HG03571 (cell line): ENCODE data around the gene KRT81.

Experiments used
- ATAC-seq: cut with Tn5 transposase; IDR thresholded peaks from one replicate; pipeline ENCODE4 v1.9.1; 2021; ENCODE audit not compliant: unreplicated experiment

KRT81 gene

DNA sequence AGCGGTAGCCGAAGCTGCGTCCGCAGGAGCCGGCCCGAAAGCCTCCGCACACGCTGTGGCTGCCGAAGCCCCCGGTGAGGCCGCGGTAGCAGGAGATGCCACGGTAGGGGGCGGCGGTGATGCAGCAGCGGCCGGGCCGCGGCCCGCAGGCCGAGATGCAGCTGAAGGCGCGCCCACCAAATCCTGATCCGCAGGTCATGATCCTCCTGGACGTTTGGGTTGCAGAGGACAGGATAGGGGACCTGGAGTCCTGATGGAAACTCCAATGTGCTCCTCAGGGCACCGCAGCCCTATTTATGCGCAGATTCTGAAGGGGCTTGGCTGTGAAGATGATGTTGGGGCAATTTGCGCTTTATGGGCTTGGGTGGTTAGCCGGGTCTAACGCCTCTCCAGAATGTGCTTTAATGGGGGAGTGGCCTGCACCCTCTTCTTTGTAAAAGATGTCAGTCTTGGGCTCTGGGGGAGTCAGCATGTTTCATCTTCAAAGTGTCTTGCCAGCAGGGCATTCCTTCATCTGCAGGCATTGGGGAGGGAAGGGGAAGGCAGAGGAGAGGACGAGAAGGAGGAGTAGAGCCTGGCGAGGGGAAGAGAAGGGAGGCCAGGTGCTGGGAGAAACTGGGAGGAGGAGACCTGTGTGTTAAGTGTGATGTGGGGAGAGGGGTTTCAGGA is at the start of gene KRT81:
Gene KRT81, minus strand, starts transcription at position 268 of the 669 bp plus-strand sequence. Its CDS starts 69 bp downstream, at position 199.
- no peak for ATAC-seq

DNA sequence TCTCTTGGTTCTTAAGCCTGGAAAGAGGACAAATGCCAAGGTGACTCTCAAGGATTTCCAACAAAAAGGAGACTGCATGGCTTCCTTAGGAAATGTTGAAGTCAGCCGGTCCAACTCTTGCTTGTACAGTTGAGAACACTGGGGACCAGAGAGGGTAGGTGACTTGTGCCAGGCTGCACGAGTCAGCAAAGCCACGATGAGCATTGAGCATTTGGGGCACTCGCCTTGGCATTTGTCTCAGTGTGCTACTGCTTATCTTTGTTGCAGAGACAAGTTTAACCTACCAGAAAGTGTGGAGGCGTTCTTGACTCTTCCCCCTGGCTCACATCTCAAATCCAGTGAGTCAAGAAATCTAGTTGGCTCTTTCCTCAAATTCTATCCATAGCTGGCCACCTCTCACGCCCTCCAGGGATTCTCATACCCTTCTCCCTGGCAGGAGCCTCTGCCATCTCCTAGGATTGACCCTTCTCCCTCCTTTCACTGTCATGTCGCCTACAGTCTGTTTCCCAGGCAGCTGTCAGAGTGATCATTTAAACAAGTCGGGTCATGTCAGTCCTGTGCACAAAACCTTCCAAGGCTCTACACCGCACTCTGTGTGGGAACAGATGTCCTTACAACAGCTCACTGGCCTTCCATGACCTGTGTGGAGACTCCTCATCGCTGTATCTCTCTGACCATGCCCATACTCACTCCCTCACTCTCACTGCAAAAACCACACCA is 47.1 kb upstream of the KRT81 start:
- ATAC-seq: no peak

DNA sequence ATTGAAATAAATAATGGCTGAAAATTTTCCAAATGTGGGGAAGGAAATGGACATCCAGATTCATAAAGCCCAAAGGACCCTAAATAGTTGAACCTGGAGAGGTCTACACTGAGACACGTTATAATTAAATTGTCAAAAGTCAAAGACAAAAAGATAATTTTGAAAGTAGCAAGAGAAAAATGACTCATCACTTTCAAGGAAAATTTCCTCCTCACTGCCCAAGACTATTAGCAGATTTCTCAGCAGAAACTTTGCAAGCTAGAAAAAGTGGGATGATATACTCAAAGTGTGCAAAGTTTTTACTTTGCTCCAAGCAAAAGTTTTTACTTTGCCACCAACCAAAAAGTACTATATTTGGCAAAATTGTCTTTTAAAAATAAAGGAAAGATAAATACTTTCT is 45.7 kb upstream of the KRT81 start:
- ATAC-seq: no peak

DNA sequence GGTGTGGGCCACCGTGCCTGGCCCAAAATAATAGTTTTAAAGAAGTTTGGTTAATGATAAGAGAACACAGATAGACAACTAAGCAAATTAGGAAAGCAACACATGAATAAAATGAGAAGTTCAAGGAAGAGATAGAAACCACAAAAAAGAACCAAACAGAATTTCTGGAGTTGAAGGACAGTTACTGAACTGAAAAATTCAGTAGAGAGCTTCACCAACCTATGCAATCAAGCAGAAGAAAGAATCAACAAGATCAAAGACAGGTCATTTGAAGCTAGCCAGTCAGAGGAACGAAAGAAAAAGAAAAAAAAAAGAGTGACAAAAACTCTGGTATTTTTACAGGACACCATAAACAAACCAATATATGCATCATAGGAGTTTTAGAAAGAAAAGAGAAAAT is 45.3 kb upstream of the KRT81 start:
- ATAC-seq: no peak

DNA sequence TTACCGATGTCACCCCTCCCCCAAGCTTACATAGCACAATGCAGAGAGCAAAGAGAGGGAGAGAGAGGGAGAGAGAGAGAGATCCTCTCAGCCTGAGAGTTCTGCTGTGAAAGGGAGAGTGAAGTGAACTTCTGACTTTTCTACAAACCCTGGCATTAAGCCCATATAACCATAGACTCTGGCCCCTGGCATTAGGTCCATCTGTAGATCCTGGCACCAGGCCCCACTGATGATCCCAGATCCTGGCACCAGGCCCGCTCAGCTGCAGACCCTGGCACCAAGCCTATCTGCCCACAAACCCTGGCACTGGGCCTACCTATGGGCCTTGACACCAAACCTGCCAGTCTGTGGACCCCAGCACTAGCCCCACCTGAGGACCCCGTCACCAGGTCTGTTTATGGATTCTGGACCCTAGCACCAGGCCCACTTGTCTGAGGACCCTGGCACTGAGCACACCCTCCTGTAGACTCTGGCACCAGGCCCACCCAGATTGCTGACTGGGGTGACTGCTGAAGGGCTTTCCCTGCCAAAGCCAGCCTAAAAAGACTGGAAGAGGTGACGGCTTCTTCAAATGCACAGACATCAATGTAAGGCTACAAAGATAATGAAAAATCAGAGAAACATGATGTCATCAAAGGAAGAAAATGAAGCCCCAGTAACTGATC is 44.4 kb upstream of the KRT81 start:
- ATAC-seq: no peak

DNA sequence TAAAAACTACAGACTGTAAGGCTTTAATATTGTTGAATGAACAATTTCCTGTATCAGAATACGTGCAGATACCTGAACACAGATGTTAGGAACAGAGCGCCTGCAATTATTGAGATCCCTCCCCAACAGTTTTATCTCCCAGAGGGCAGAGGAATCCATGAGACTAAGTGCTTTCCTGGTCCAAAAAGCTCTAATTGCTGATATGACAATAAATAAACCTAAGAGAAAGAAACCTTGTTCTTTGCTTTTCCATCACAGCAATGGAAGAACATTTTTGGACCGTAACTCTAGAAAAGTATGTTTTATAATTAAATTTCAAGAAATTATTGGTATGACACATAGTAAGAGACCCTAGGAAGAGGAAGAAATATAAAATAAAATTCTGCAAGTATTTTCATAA is 42.9 kb upstream of the KRT81 start:
- no peak for ATAC-seq

DNA sequence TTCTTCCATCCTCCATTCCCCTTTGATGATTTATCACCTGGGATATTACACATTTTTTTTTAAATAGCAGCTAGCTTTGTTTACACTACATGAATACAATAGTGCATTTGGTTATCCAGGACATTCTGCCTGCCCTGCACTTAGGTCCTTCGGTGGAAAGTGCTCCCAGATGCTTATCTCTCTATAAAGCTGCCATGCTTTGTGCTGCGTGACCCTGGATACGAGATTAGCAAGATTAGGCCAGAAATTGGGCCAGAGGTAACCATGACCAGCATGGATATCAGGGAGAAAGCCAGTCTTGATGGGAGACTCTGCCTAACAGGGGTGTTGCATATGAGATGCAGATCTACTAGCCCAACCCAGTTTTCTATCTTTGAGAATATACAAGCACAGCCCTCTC is 42.0 kb upstream of the KRT81 start:
- no peak for ATAC-seq

DNA sequence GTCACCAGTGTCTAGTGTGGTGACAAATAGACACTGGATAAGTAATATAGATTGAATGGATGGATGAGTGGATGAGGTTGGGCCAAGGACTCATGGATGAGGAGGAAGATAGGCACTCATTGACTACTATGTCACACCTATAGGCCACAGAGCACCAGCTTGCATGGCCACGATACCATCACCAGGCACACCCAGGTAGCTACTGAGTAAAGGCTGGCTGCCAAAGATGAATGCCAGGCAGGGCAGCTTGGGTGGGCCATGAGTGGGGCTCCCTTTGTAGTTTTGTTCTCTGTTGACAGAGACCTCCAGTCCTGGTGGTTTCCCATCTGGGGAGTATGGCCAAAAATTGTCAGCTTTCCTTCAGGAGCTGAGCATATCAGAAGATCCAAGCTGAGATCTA is 41.0 kb upstream of the KRT81 start:
- no peak for ATAC-seq

DNA sequence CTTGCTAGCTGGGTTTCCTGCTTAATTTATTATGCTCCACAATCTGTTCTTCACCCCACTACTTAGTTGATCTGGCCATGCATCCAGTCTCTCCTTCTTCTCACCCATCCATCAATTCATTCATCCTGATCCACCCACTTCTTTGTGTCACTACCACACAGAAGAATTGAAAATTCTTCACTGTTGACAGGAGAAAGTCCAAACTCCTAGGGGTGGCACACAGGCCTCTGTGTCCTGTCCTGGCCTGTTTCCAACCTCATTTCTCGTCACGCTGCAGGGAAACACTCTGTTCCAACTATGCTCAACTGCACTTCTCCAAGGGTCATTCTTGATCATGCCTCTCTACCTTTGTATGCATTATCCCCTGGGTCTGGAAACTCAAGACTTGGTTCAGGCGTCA is 40.5 kb upstream of the KRT81 start:
- no peak for ATAC-seq

DNA sequence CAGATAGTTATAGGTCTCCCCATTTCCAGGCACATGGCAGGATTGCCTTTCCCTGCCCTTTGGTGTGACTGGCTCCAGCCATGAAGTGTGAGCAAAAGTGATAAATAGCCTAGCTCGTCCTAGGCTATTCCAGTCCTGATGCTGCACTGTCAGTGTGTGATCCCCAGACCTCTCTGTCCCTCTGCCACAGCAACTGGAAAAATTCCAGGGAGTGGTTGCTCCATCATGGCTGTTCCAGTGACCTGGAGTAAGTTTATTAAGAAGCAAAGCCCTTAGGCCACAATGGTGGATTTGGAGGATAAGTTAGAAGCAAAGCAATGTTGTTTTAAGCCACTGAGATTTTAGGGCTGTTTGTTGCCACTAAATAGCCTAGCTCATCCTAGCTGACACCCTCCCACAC is 39.7 kb upstream of the KRT81 start:
- no peak for ATAC-seq

DNA sequence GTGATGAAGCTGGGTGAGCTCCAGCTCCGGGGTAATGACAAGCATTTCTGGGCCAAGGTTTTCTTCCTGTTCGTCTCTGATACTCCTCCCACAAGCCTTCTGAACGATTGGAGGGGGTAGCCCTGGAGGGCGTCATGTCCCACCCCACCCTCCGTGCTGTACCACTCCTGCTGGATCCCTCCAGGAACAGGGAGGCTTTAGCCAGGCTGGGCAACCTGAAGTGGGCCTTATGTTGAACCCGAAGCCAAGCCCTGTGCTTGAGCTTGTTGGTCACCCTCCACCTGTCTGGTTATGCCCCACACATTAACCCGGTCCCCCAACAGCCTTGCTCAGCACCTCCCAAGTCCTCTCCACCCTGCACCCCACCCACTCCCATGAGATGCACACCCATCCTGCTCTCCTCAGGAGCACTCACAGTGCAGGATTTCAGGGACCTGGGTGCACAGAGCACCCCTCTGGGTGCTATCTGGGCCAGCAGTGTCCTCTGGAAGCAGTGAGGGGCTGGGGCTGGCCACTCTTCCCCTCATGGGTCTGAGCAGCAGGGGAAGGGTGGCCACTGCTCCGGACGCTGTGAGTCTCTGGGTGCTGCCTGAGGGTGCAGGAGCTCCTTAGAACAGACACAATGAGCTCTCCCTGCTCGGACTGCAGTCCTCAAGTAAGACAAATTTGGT is 36.6 kb upstream of the KRT81 start:
- no peak for ATAC-seq

DNA sequence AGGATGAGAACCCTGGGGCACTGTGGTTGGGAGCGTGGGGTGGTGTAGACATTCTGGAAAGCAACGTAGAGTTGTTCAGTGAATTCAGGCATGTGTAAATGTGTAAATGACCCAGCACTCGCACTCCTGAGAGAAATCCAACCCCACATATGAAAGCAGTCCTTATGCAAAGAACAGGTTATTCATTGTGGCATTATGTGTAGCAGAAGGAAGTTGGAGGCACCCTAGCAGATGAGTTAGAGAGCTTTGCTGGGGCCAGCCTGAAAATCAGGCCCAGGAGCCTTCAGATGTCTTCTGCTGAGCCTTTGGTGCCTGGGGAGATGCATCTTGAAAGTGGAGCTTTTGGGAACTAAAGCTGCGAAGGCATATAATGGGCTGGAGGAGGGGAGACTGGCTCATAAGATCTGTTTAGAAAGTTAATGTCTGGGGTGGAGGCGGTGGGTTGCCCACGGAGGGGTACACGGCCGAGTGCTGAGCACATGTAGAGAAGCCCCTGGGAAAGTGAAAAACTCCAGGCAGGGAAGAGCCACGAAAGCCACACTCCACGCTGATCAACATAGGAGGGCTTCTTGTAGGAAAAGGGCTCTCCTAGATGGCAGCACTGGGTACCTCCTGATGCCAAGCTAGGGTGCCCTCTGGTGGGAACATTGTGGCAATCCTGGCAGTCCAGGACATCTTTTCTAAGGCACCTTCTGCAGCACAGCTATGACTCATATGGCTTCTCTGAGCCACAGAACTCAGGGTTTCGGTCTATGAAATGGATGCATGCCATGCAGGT is 35.9 kb upstream of the KRT81 start:
- peak; percentile 66 for ATAC-seq

DNA sequence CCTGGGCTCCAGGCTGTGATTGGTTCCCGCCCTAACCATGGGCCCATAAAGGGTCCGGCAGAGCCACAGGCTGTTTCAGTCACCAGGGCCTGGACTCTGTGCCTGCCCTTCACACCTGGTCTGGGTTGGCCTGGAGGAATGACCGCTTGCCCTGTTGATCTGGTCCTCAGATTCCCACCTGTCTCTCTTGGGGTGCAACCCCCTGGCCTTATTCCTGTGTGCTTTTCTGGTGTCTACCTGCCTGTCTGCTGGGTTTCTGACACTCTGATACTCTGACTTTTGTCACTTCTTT is 32.8 kb upstream of the KRT81 start:
- ATAC-seq: no peak

DNA sequence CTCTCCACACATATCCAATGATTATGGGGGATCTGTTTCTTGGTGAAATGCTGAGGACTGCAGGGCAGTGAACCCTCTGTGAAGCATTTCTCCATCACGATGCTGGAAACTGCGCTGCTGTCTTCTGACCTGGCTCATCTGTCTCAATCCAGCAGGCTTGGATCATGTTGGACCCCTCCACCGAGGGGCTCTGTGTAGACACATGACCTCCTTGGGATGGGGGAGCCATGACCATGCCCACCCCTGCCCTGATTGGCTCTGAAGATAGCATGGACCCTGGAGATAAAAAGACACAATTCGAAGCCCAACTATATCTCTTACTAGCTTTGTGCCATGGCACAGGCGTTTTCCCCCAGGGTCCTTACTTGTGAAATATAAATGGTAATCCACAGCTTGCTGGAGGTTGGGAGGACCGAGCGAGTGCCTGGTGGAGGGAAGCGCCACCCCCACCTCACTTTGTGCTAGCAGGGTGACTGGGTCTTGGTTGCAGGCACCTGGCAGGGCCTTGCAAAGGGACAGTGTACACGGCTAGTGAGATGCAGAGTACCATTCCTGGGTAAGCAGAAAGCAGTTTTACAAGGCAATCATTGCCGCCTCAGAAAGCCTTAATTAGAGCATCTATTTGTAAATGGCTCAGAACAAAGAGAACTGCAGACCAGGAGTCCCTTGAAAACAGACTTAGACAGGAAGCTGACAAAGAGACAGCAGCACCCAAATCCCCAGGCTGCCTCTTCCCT is 32.2 kb upstream of the KRT81 start:
- no peak for ATAC-seq

DNA sequence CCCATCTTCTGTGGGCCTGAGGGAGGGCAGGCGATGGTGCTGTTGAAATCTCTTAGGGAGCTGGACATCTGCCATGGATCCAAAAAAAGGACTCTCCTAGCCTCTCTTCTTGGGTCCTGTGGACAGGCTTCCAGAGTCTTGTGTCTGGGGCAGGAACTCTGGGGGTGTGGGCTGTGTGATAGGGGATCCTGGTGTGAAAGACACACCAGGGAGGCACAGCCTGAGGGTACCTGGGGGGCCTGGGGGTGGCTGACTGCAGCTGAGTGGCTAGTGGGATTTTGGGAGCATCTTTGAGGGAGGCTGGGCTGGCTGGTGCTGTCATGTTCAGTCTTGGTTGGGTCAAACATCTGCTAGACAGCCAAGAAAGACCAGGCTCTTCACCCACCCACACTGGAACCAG is 31.7 kb upstream of the KRT81 start:
- no peak for ATAC-seq

DNA sequence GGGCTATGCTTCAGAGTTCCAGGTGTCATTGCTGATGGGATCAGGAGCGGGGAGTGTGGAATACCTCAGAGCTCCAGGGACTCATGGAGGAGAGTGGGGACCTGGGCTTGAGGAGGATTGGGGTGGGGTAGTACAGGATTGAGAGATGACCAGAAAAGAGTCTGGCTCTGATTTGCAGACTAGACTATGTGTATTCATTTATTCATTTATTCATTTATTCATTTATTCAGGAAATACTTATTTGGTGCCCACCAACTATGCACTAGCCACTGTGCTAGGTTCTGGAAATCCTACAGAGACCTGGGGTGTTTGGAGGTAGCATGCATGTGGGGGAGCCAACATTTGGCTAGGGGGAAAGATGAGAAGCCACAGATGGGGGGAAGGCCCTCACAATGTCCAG is 30.7 kb upstream of the KRT81 start:
- ATAC-seq: no peak

DNA sequence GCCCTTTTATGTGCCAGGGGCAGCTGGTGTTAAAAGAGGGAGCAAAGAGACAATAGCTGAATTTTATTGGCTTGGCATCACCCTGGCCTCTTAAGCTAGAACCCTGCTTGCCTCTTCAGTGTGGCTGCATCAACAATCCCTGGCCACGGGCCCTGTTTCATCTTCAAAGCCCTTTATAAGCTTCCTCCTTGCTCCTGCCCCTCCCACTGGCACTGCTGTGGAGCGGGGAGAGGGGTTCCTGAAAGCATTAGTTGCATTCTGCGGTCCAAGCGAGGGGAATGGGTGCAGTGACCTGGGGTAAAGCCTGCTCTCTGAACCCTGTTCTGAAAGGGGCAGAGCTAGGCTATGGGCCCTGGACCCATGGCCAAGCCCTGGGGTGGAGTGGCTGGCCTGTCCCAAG is 30.1 kb upstream of the KRT81 start:
- ATAC-seq: no peak

DNA sequence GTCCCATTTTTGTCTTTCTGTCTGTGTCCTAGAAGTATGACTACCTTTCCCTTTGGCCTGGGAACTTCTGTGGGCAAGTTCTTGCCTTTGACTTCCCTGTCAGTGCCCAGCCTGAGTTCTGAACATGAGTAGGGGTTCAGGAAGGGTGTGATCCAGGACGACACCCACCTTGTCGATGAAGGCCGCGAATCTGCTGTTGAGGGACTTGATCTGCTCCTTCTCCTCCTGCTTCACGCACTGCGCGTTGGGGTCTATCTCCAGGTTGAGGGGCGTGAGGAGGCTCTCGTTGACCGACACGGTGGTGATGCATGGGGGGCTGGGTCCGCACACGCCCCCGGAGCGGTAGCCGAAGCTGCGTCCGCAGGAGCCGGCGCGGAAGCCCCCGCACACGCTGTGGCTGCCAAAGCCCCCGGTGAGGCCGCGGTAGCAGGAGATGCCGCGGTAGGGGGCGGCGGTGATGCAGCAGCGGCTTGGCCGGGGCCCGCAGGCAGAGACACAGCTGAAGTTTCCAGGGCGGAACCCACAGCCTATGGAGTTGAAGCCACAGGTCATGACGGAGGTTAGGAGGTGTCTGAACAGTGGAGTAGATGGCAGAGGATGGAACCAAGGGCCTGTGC is 29.6 kb upstream of the KRT81 start, which contains the start of gene KRT83:
Gene KRT83, minus strand, starts transcription at position 615 of the 617 bp plus-strand sequence. Its CDS starts 63 bp downstream, at position 552.
- ATAC-seq: no peak

DNA sequence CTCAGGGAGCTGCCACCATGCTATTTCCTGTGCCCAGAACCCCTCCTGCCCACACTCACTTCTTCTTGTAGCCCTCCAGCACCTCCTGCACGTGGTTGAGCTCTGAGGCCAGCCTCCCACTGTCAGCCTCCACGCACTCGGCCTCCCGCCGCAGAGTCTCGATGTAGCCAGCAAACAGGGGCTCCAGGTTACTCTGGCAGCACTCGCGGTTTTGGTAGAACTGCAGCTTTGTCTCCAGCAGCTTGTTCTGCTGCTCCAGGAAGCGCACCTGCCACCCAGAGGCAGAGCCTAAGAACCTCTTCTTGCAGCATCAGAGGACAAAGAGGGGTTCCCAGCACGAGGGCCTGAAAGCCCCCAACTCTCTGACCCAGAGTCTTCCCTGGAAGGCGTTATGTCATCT is 27.8 kb upstream of the KRT81 start:
- no peak for ATAC-seq
